ENCODE data around the gene SLITRK4.

SLITRK4 gene

DNA sequence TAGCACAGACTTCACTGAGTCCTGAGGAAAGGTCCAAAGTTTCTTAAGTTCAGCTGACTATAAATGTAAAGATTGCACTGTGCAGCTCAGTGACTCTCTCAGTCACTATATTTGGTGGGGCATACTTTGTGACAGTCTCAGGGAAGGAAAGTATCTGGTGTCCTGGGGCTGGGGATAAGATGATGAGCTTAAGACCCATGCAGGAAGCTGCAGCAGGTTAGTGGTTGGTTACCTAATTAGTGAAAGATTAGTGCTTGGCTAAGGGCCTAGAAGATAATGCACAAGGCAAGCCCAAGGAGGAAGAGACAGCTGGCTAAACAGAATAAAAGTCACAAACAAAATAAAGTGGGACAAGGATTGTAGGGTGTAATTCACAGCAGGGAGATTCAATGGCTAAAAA, 25.4 kb upstream of the SLITRK4 start:
- DNase-seq (ENCODE audit: low read depth), result no peak
- no peak overlapping the region for H3K4me3 ChIP-seq (ENCODE audit: control insufficient read depth, low read depth, low read length)
- TF ChIP-seq, protein P1, sequence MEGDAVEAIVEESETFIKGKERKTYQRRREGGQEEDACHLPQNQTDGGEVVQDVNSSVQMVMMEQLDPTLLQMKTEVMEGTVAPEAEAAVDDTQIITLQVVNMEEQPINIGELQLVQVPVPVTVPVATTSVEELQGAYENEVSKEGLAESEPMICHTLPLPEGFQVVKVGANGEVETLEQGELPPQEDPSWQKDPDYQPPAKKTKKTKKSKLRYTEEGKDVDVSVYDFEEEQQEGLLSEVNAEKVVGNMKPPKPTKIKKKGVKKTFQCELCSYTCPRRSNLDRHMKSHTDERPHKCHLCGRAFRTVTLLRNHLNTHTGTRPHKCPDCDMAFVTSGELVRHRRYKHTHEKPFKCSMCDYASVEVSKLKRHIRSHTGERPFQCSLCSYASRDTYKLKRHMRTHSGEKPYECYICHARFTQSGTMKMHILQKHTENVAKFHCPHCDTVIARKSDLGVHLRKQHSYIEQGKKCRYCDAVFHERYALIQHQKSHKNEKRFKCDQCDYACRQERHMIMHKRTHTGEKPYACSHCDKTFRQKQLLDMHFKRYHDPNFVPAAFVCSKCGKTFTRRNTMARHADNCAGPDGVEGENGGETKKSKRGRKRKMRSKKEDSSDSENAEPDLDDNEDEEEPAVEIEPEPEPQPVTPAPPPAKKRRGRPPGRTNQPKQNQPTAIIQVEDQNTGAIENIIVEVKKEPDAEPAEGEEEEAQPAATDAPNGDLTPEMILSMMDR (IDR thresholded peaks at IDR 0.05; ENCODE audit: control insufficient read depth, insufficient read depth, low read depth, low read length, missing control alignments), result no peak

DNA sequence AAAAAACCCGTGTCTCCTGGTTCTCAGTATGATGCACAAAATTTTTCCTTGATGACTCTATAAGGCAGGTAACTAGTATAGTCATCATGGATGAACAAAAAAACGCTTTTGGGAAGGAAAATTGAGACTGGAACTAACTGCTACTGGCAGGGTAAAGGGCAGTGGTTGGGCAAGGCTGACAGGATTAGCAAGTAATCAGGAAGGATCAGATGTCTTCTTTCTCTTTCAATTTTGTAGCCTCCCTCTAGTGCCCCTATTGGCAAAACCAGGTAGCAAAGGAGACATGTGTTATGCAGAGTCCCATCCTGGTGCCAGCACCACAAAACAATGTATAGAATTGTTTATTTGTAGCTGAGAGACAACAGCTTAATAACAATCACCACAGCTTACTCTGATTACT, 12.8 kb upstream of the SLITRK4 start:
- TF ChIP-seq, protein P1 (IDR thresholded peaks at IDR 0.05; ENCODE audit: control insufficient read depth, insufficient read depth, low read depth, low read length, missing control alignments), result no peak
- no peak for DNase-seq (ENCODE audit: low read depth)
- no peak overlapping the region for H3K4me3 ChIP-seq (ENCODE audit: control insufficient read depth, low read depth, low read length)

DNA sequence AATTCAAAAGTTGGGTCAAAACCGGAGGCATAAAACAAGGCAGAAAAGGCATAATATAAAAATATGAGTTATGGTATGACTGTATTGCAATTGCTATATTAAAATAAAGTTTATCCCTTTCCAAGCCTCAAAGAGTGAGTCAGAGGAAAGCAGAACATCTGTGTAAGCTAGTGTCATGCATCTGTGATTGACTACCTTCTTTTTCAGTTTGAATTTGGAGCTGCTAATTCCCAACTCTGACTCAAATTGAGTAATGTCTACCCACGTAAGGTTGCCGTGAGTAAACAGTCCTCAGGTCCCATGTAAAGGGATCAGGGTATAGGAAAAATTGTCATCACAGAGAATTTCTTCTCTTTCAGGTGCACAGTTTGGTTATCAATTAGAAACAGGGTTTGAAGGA, 6.5 kb upstream of the SLITRK4 start:
- no peak overlapping the region for H3K4me3 ChIP-seq (ENCODE audit: control insufficient read depth, low read depth, low read length)
- TF ChIP-seq, protein P1 (IDR thresholded peaks at IDR 0.05; ENCODE audit: control insufficient read depth, insufficient read depth, low read depth, low read length, missing control alignments), result no peak
- no peak for DNase-seq (ENCODE audit: low read depth)

DNA sequence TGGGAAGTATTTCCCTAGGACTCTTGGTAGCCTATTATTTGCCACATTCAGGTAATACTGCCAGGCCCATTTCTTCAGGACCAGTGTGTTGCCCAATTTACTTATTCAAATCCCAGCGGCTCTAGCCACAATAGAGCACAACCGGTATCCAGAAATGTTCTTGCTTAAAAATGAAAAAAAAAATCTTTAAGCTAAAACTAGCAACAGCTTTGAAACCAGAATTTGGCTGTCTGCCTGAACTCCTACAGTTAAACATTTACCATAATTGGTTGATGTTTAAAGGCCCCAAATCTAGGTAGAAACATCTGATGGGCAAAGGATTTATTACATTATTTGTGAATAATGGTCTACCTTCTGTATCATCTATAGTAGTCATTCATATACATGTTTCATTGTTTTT, 930 bp upstream of the SLITRK4 start:
- TF ChIP-seq, protein P1 (IDR thresholded peaks at IDR 0.05; ENCODE audit: control insufficient read depth, insufficient read depth, low read depth, low read length, missing control alignments), result no peak
- H3K4me3 ChIP-seq (ENCODE audit: control insufficient read depth, low read depth, low read length), result no peak overlapping the region
- no peak for DNase-seq (ENCODE audit: low read depth)

DNA sequence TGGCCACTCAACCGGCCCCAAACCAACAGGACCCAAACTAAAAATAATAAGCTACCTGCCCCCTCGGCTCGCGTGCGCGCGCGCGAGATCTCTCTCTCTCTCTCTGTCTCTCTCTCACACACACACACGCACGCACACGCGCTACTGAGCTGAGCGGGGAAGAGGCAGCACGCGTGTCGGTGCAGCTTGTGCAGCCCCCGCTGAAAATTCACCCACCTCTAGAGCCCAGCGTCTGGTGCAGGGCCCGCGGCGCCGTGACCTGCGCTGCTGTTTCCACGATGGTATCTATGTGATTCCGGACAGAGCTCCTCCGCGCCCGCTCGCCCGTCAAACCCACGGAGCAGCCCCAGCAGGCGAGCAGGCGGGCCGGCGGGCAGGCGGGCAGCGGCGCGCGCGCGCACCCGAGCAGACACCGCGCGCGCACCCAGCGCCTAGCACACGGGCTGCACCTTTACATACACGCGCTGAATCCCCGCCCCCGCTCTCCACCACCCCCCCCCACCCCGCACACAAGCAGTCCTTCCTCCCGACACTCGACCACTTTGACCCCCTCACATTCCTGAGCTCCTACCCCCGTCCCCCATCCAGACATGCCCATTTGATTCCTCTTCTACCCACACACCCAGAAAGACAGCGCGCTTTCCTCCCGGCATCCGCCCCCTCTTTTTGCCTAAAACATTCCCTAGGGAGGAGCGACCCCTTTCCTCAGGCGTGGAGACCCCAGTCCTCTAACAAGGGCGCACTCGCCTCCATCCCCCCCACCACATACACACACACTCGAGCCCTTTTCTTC, 1.0 kb downstream of the SLITRK4 start:
- DNase-seq (ENCODE audit: low read depth), result no peak
- TF ChIP-seq, protein P1 (IDR thresholded peaks at IDR 0.05; ENCODE audit: control insufficient read depth, insufficient read depth, low read depth, low read length, missing control alignments), result no peak
- H3K4me3 ChIP-seq (ENCODE audit: control insufficient read depth, low read depth, low read length), result no peak overlapping the region; the same call in 1 of the 2 replicates

DNA sequence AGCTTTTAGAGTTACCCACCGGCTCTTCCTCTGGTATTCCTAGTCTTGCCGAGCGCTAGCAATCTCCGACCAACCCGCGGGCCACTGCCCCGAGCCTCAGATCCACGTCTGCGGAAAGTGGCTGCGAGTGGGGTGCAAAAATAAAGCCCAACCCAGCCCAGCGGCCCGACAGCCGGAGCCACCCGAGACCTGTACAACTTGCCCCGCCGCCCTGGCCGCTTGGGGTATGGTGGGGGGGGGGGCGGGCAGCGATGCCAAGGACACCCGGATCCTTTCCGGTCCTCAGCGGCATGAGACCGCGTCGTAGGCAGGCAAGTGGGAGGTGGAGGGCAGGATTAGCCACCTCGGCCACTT, 1.6 kb downstream of the SLITRK4 start:
- TF ChIP-seq, protein P1 (IDR thresholded peaks at IDR 0.05; ENCODE audit: control insufficient read depth, insufficient read depth, low read depth, low read length, missing control alignments), result no peak

More for the DNA sequence above, 1.6 kb downstream of the SLITRK4 start:
- H3K4me3 ChIP-seq (ENCODE audit: control insufficient read depth, low read depth, low read length), result no peak overlapping the region; the same call in 1 of the 2 replicates
- DNase-seq (ENCODE audit: low read depth), result no peak
